NCI-H1105 treated with DMSO at 0.1 percent for 48 hours (cell line): ENCODE results near the gene CCSER1.

Source experiments
- DNase-seq: peaks from one replicate; lab custom pipeline; 2025; lab: John Stamatoyannopoulos, UW

Gene CCSER1

DNA sequence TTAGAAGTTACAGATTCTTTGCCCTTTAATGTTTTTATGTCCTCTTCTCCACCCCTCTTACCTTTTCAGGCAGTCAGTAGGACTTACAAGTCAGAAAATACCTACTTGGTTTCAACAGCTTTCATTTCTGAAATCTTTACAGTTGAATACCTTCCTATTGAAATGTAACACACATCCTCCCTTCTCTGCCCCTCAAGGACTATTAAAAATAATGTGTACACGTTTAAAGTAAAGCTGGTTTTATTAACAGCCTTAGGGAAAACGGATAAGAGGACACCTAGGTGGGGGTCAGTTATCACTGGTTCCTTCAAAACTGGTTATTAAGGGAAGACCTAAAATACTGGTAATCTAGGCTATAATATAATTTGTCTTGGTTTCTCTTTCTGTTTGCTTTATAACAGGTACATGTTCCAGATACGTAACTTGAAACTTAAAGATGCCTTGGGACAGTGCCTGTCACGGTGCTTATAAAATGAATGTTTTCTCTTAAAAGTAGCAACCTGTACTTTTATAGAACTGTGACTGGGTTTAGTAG, 1.8 kb downstream of the CCSER1 start:
- DNase-seq = no peak

- DNase-seq = no peak
Observed at GRCh38 chr4:90130076-90130475, 2.9 kb downstream of the CCSER1 start.

GRCh38 chr4:90137555-90137954, 10.4 kb downstream of the CCSER1 start:
- no peak for DNase-seq

GRCh38 chr4:90142081-90142480, 14.9 kb downstream of the CCSER1 start:
- DNase-seq = no peak

DNA sequence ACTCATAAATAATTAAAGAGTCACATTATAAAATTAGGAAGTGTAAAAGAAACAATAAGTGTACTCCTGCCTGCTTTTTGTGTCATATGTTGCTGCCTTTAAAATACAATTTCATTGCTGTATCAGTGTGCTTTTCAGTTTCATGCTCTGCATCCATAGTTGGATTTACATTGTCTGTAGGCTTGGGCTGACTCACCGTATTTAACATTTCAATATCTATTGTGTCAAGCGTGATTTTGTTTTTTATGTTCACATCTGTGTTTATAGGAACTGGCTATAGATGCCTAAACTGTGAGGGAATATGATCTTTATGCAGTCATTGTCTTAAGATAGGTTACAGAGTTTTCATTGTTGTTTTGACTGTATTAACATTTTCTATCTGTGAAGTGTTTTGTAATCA, 18.1 kb downstream of the CCSER1 start:
- DNase-seq = no peak

GRCh38 chr4:90146306-90146705, 19.1 kb downstream of the CCSER1 start:
- DNase-seq = no peak

- no peak for DNase-seq
Observed at GRCh38 chr4:90148574-90149148, 21.5 kb downstream of the CCSER1 start.

DNA sequence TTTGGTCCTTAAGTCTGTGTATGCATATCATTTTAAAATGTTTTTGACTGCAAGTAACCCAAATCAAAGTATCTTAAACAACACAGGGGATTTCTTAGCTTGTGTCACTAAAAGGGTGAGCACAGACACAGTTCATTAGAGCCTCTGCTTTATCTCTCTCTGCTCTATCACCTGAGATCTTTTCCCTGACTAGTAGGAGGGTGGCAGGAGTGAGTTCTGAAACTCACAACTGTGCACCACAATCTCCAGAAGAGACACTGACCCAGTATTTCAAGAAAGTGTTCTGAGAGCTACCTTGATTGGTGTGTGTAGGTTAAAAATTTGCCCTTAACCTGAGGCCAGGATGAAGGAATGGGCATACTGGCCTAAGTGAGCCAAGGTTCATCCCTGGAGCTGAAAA, 24.8 kb downstream of the CCSER1 start:
- DNase-seq = no peak

- no peak for DNase-seq
Observed at GRCh38 chr4:90159193-90159592, 32.0 kb downstream of the CCSER1 start.

GRCh38 chr4:90160044-90160443, 32.9 kb downstream of the CCSER1 start:
- no peak for DNase-seq

GRCh38 chr4:90162566-90162965, 35.4 kb downstream of the CCSER1 start:
- no peak for DNase-seq

DNA sequence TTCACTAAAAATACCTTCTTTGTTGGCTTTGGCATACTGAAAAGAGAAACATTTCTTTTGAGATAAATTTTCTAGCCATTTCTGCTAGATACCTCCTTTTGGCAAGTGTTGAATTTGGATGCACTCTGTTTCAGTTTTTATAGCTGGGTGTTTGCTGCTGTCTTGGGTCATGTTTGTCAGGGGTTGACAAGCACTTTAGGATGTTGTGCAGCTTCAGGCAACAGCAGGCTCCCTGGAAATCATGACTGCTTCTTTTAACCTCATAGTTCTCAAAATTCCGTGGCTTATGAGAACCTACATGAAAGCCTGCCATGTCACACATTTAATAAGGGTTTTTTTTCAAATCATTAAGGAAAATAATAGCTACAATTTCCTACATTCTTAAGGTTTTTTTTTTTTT, 36.7 kb downstream of the CCSER1 start:
- DNase-seq = no peak

GRCh38 chr4:90165883-90166282, 38.7 kb downstream of the CCSER1 start:
- no peak for DNase-seq

DNA sequence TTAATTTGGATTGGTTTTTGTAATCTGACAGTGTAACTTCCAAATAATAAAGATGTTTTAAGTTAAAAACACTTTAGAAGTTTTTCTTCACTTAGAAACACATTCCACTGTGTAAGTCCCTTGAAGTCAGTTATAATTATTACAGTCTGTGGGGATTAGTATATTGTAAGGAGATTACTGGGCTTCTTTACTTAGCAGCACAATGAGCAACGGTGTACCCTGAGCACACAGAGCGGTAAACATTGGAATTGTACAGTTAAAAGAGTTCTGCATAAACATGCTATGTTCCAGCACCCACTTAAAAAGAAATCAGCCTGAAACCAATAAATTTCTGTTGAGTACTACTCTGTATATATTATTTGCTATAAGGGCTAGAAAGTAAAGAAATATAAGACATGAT, 44.3 kb downstream of the CCSER1 start:
- no peak for DNase-seq

GRCh38 chr4:90174621-90175023, 47.4 kb downstream of the CCSER1 start:
- DNase-seq = no peak

DNA sequence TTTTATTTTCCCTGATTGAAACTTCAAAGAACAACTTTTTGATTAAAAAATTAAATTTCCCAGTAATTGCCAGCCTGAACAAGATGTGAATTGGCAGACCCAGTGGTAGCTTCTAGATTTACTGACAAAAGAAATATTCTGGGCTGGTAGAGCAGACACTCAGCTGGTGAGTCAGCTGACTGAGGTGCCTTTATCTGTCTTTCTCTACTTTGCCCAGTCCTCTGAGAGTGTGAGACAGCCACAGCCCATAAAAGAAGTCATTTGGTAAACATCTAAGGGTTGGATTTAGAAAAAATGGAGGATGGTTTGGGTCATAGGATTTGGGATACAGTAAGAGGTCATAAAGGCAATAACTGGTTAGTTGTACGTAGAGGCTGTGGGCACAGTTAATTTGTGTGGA, 54.5 kb downstream of the CCSER1 start:
- no peak for DNase-seq

DNA sequence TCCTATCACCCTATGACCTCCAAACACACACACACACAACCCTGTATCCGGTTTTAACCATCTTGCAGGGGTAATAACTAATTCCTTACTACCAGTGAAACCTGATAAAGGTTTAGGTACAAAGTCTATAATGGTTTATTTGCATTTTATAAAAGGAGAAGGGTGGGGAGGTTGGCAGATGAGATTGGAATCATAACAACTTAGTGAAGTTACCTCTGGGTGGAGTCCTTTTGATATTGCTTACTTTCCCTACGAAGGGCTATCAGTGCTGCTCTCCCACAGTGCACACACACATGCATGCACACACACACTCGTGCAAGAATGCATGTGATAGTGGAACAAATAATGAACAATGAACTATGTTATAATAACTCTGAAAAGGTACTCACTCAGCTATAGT, 56.1 kb downstream of the CCSER1 start:
- no peak for DNase-seq

DNA sequence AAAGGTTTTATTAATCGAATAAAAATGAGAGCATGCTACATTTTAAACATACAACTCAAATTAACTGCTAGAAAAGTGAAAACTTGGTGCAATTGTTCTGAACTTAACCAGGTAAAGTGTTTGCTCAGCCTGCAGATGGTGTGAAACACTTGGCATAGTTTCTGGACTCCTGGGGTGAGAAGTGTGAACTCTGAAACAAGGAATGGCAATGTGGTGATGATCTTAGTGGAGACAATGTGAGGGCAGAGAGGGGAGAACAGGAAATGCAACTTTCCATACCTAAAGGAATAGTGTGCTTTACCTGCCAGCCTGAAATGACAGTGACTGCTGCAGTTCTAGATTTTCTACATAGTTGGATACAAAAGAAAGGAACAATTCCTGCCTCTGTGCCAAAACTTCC, 57.4 kb downstream of the CCSER1 start:
- DNase-seq = no peak

GRCh38 chr4:90185416-90185815, 58.2 kb downstream of the CCSER1 start:
- DNase-seq = no peak

- peak; percentile 40 for DNase-seq
Observed at GRCh38 chr4:90186229-90186628, 59.0 kb downstream of the CCSER1 start.

- DNase-seq = peak; percentile 84
Observed at GRCh38 chr4:90187148-90187884, 60.1 kb downstream of the CCSER1 start.

GRCh38 chr4:90189178-90189577, 62.0 kb downstream of the CCSER1 start:
- DNase-seq = no peak

GRCh38 chr4:90189946-90190345, 62.8 kb downstream of the CCSER1 start:
- no peak for DNase-seq

- peak; percentile 42 for DNase-seq
Observed at GRCh38 chr4:90190525-90190924, 63.3 kb downstream of the CCSER1 start.
